HG03354 (cell line): ENCODE results near the gene FUT4.

ENCODE experiments used
- ATAC-seq: cut with Tn5 transposase; IDR thresholded peaks from one replicate; pipeline ENCODE4 v1.9.1; 2021; ENCODE audit warnings: mild to moderate bottlenecking; ENCODE audit not compliant: unreplicated experiment, poor library complexity, severe bottlenecking

FUT4 gene

DNA sequence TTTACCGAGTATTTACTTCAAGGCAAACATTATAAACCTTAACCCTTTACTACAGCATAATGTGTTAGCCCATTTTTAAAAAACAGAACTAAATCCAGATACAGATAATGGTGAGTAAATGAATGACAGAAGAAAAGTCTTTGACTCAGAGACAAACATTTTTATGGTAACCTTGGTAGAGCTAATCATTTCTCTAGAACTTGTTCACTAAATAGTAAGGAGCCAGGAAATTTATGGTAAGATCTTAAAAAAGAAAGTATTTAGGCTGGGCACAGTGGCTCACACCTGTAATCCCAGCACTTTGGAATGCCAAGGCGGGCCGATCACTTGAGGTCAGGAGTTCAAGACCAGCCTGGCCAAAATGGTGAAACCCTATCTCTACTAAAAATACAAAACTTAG lies 11.5 kb upstream of the FUT4 start:
- no peak for ATAC-seq

DNA sequence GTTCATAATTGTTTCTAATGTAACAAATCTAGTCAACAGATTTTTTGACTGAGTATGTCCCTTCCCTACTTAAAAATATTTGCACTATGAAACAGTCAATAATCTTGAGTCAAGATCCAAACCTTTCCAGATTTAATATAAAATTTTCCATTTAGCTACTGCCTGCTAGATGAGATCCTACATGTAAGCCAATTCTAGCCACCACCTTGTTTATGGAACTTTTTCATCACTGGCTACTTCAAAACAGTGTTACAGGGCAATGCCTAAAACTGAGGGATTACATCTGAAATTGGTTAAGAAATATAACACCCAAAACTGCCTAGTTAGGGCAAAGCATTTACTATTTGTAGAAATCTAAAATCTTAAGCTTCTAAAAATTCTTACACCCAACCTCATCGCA lies 10.5 kb upstream of the FUT4 start:
- no peak for ATAC-seq

DNA sequence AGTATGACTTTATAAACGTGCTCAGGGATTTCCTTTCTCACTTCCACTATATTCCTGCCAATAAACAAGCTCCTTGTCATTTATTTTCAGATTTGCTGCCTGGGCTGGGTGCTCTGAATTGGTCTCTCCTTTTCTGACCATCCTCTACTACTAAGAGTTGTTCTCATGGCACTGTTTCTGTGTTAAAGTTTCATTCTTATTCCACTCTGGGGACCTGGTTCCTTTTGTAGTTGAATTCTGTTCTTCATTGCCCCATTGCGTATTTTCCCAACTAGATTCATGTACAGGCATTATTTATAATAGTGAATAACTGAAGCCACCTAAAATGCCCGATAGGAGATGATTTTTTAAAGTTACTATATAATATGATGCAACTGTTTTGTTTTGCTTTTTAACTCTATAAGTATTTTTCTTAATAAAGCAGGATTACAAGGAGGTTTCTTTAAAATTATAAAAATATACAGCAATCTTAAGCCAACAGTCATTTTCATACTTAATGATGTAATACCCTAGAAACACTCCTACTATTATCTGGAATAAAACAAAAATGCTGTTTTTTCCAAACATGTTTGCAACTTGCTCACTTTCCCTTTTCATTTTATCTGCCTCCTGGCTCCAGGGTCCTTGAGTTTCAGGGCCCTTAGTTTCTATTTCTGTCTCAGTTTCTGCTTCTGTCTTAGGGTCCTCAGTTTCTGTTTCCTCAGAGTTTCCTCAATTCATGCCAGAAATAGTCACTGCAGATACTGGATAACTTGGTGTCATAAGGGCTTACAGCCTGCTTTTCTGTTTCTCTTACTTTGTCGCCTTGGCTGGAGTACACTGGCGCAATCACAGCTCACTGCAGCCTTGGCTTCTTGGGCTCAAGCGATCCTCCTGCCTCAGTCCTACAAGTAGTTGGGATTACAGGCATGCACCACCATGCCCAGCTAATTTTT lies 9.8 kb upstream of the FUT4 start:
- ATAC-seq: no peak

DNA sequence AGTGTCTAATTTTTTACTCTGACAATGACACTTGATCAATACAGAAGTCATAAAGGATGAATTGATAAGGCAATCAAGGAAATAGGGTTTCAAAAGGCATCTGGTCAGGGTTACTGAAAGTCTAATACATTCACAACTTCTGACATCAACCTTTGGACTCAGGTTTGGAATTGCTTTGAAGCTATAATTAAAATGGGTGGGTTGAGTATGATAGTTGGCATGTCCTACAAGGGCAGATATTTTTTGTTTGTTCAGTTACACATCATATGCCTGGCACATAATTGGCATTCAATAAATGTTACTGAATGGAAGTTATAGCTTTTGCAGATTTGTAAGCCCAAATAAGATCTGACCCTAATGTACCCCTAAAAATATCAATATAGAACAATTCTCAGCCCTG lies 7.3 kb upstream of the FUT4 start:
- no peak for ATAC-seq

DNA sequence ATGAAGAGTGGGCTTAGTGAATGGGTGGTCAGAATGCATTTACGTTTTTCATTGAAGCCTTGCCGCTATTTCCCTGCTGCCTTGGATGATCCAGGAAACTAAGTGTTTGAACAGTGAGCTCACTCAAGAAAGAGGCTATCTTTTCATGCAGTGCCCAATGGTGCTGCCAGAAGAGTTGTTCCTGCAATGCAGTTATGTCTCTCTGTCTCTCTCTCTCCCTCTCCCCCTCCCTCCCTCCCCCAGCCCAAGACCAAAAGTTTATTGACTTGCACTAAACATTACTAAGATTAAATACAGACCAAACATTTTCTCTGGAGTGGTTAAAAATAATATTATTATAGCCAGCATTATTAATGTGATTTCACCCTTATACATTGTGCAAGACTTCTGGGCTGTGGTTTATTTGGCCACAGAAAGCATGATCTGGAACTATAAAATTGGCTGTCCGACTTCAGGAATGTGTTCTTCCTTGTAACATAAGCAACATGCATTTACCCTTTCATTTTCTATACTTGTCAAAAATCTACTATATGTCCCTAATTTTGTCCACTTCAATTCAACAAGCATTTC lies 6.6 kb upstream of the FUT4 start:
- ATAC-seq: no peak

DNA sequence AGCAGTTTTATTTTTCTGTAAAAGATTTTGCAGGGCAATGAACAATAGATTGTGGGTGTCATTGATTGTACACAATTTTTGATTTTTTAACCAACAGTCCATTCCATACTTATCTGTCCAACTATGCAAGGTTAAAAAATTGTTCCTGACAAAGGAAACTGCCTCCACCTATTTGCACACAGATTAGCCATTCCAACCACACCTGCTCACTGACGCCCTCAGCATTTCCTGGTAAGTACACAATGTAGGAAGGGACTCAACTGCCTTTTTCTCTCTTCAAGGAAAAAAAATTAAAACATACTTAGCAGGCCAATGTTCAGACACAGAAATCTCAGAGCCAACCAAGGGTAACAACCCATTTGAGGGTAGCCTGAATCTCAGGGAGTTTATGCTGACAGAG lies 4.3 kb upstream of the FUT4 start:
- no peak for ATAC-seq

- peak; percentile 10 for ATAC-seq
Measured at GRCh38 chr11:94544646-94545263, 1.0 kb downstream of the FUT4 start.

DNA sequence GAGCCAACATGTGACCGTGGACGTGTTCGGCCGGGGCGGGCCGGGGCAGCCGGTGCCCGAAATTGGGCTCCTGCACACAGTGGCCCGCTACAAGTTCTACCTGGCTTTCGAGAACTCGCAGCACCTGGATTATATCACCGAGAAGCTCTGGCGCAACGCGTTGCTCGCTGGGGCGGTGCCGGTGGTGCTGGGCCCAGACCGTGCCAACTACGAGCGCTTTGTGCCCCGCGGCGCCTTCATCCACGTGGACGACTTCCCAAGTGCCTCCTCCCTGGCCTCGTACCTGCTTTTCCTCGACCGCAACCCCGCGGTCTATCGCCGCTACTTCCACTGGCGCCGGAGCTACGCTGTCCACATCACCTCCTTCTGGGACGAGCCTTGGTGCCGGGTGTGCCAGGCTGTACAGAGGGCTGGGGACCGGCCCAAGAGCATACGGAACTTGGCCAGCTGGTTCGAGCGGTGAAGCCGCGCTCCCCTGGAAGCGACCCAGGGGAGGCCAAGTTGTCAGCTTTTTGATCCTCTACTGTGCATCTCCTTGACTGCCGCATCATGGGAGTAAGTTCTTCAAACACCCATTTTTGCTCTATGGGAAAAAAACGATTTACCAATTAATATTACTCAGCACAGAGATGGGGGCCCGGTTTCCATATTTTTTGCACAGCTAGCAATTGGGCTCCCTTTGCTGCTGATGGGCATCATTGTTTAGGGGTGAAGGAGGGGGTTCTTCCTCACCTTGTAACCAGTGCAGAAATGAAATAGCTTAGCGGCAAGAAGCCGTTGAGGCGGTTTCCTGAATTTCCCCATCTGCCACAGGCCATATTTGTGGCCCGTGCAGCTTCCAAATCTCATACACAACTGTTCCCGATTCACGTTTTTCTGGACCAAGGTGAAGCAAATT lies 1.8 kb downstream of the FUT4 start:
- no peak for ATAC-seq

DNA sequence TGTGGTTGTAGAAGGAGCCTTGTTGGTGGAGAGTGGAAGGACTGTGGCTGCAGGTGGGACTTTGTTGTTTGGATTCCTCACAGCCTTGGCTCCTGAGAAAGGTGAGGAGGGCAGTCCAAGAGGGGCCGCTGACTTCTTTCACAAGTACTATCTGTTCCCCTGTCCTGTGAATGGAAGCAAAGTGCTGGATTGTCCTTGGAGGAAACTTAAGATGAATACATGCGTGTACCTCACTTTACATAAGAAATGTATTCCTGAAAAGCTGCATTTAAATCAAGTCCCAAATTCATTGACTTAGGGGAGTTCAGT lies 2.4 kb downstream of the FUT4 start:
- no peak for ATAC-seq

DNA sequence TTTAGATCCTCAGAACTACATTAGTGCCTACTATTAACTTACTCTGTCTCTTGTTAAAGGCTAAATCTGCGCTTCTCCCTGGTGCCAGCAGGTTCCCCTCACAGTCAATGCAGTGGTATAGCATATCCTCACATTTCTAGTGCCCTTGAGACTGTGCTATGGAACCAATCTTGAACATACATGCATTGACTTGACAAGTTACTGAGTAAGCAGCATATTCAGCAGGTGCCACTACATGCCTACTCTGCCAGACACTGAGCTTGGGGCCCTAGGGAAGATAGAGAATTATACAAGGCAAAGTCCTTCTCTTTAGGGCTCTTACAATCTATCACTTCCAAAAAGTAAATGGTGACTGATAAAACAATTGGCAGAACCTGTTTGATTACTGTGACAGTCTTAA lies 3.2 kb downstream of the FUT4 start:
- no peak for ATAC-seq

DNA sequence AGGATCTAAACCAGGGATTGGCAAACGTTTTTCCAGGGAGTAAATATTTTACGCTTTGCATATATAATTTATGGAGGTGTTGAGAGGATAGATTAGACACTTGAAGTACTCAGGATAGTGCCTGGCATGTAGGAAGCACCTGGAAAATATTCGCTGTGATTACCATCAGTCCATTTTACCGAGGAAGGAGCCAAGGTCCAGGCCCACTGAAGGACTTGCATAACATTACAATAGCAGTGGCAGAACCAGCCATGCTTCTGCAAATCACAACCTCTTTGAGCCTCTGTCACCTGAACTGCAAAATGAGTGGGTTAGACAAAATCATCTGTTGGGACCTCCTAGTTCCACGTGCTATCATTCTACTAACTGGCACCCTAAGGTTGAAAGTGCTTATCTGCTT lies 5.4 kb downstream of the FUT4 start:
- no peak for ATAC-seq

GRCh38 chr11:94550513-94550912 lies 6.8 kb downstream of the FUT4 start:
- no peak for ATAC-seq

DNA sequence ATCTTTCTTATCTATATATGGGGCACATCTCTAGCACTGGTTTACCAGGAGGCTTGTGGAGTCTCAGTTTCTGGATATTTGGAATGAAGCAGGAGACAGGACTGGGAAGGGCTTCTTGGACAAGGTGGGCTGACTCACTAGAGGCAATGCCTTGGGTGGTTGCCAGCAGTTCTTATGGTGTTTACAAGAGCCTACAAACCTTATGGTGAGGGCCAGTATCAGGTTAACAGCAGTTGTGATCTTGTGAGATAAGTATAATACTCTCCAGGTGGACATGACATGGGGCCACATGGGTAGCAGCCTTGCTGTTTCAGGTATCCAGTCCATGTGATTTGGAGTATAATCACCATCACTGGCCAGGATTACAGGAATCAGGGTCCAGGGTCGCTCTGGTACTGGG lies 10.2 kb downstream of the FUT4 start:
- ATAC-seq: no peak

GRCh38 chr11:94555752-94556329 lies 12.1 kb downstream of the FUT4 start:
- peak; percentile 43 for ATAC-seq

GRCh38 chr11:94557421-94557820 lies 13.7 kb downstream of the FUT4 start:
- ATAC-seq: no peak

GRCh38 chr11:94557992-94558391 lies 14.3 kb downstream of the FUT4 start:
- peak; percentile 12 for ATAC-seq

DNA sequence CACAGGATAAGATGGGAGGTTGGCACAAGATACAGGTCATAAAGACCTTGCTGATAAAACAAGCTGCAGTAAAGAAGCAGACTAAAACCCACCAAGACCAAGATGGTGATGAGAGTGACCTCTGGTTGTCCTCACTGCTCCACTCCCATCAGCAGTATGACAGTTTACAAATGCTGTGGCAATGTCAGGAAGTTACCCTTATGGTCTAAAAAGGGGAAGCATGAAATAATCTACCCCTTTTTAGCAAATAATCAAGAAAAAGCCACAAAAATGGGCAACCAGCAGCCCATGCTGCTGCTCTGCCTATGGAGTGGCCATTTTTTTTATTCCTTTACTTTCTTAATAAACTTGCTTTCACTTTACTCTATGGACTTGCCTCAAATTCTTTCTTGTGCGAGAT lies 14.7 kb downstream of the FUT4 start:
- peak; percentile 58 for ATAC-seq

- no peak for ATAC-seq
Measured at GRCh38 chr11:94558932-94559331, 15.2 kb downstream of the FUT4 start.

GRCh38 chr11:94559361-94559760 lies 15.6 kb downstream of the FUT4 start:
- no peak for ATAC-seq

DNA sequence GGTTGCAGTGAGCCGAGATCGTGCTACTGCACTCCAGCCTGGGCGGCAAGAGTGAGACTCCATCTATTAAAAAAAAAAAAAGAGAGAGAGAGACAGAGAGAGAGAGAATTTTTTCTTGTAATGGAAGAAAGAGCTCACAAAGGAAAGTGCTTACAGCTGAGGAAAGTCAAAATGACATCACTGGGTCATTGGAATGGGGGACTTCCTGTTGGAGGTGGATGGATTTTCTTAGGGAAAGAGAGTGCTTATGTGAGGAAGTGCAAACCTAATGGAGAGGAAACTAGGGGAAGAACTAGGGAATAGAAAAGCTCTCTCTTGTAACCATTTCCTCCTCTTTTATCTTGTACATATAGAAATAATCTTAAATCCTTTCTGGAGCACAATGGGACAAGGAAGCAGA lies 17.1 kb downstream of the FUT4 start:
- ATAC-seq: no peak
